ENCODE results near the gene PRDX2. TPM values are rescaled to one million over a fixed set of nuclear protein-coding genes. Genes with fewer than 3 reads are reported as not detected.
A peak's percentile ranks its signal among the peaks of the same experiment; 100 is the strongest.

The PRDX2 gene
- total RNA-seq, 6 experiments from 2014 or later = 164 to 466 (median 202) TPM

GRCh38 chr19:12790628-12791344, 10.8 kb downstream of the PRDX2 start:
- WGBS (ENCODE audit: insufficient coverage, low coverage, low lambda C conversion rate, missing lambda C conversion rate) = under 1% methylated on average over 12 of the region's 22 CpGs
- TF ChIP-seq POLR2A (IDR thresholded peaks at IDR 0.05) = no peak
- H3K27ac ChIP-seq = peak overlapping the region; percentile 96 to 100 (median 99)
- peak overlapping the region; percentile 48 to 90 (median 81) for H3K4me3 ChIP-seq
- H3K4me1 ChIP-seq = peaks cover 0 to 34% (median 17%) of the 10 kb centered on the region in 4 donors
- ATAC-seq (no peak), DNase-seq (peak in 1 of 3 donors; percentile 53)
- H3K27me3 ChIP-seq = no peaks in the 10 kb centered on the region
- intact Hi-C loops (cut with DNase I) = no loop called here
- no peaks in the 10 kb centered on the region for H3K9me3 ChIP-seq
- H3K36me3 ChIP-seq = no peaks in the 10 kb centered on the region

GRCh38 chr19:12789904-12790619, 11.5 kb downstream of the PRDX2 start:
- WGBS (ENCODE audit: insufficient coverage, low coverage, low lambda C conversion rate, missing lambda C conversion rate) = 2% methylated on average over 16 of the region's 56 CpGs
- DNase-seq (peak; percentile 98 to 99 (median 99)), ATAC-seq (peak; percentile 37 to 65 (median 47))
- Histone ChIP-seq H3K4me1 (peaks cover 0 to 34% (median 17%) of the 10 kb centered on the region in 4 donors), H3K27ac (peak overlapping the region; percentile 96 to 100 (median 99)), H3K9me3 (no peaks in the 10 kb centered on the region), H3K4me3 (peak overlapping the region; percentile 48 to 90 (median 81)), H3K36me3 (no peaks in the 10 kb centered on the region), H3K27me3 (no peaks in the 10 kb centered on the region)
- no peak for TF ChIP-seq CTCF (IDR thresholded peaks at IDR 0.05)
- peak; percentile 95 for TF ChIP-seq POLR2A (IDR thresholded peaks at IDR 0.05)
- intact Hi-C loops (cut with DNase I) = no loop called here

GRCh38 chr19:12789098-12789903, 12.3 kb downstream of the PRDX2 start:
- no peaks in the 10 kb centered on the region for H3K36me3 ChIP-seq
- H3K4me1 ChIP-seq = peaks cover 0 to 31% (median 15%) of the 10 kb centered on the region in 4 donors
- DNase-seq (no peak), ATAC-seq (peak; percentile 0 to 18 (median 6))
- no peaks in the 10 kb centered on the region for H3K9me3 ChIP-seq
- peak overlapping the region; percentile 96 to 100 (median 99) for H3K27ac ChIP-seq
- 8% methylated on average over 7 of the region's 46 CpGs for WGBS (ENCODE audit: insufficient coverage, low coverage, low lambda C conversion rate, missing lambda C conversion rate)
- peak overlapping the region; percentile 48 to 90 (median 81) for H3K4me3 ChIP-seq
- TF ChIP-seq CTCF (IDR thresholded peaks at IDR 0.05) = no peak
- TF ChIP-seq POLR2A (IDR thresholded peaks at IDR 0.05) = peak; percentile 48
- intact Hi-C loops (cut with DNase I) = no loop called here
- H3K27me3 ChIP-seq = no peaks in the 10 kb centered on the region

- Histone ChIP-seq H3K27me3 (no peaks in the 10 kb centered on the region), H3K27ac (peak overlapping the region; percentile 96 to 100 (median 99)), H3K9me3 (no peaks in the 10 kb centered on the region), H3K36me3 (no peaks in the 10 kb centered on the region), H3K4me1 (peaks cover 1 to 30% (median 13%) of the 10 kb centered on the region in 4 donors), H3K4me3 (peak overlapping the region; percentile 48 to 90 (median 81))
- intact Hi-C loops (cut with DNase I) = no loop called here
- TF ChIP-seq CTCF (IDR thresholded peaks at IDR 0.05) (no peak), POLR2A (IDR thresholded peaks at IDR 0.05) (no peak)
- WGBS (ENCODE audit: insufficient coverage, low coverage, low lambda C conversion rate, missing lambda C conversion rate) = 1% methylated on average over 10 of the region's 12 CpGs
- peak in 2 of 3 donors; percentile 88 to 90 for DNase-seq
- ATAC-seq = peak in 2 of 4 donors; percentile 0 to 1
Observed at GRCh38 chr19:12788682-12789097, 12.9 kb downstream of the PRDX2 start.
